HFFc6 (cell line): Measurements from ENCODE around the gene MEGF8. TPM values are rescaled to one million over a fixed set of nuclear protein-coding genes. Genes with fewer than 3 reads are reported as not detected.
"Not testable (repeated sequence)": the region's sequence is repeated elsewhere in the genome, so short reads cannot be mapped to it uniquely, and the experiment has no call there.

Experiments
- DNase-seq: peaks from one replicate; pipeline ENCODE4 v3.0.0-alpha.2; 2018
- H3K27ac Mint-ChIP-seq: 2 replicates; pipeline ENCODE4 v1.8.0; 2020; ENCODE audit warnings: mild to moderate bottlenecking, mixed read lengths
- H3K27me3 Mint-ChIP-seq: 2 replicates; pipeline ENCODE4 v1.8.0; 2021; ENCODE audit warnings: mild to moderate bottlenecking, moderate library complexity, mixed read lengths; ENCODE audit not compliant: insufficient read depth
- H3K36me3 Mint-ChIP-seq: 2 replicates; pipeline ENCODE4 v1.8.0; 2021; ENCODE audit warnings: low read depth, mixed read lengths
- H3K4me1 Mint-ChIP-seq: 2 replicates; pipeline ENCODE4 v1.8.0; 2020; ENCODE audit warnings: low read depth, mixed read lengths
- H3K4me3 Mint-ChIP-seq: 2 replicates; pipeline ENCODE4 v1.8.0; 2020; ENCODE audit warnings: mild to moderate bottlenecking, moderate library complexity, mixed read lengths
- H3K9me3 Mint-ChIP-seq: 2 replicates; pipeline ENCODE4 v1.8.0; 2020; ENCODE audit warnings: mild to moderate bottlenecking, mixed read lengths
- total RNA-seq, 6 experiments: library from RNA; stranded (reverse); fragmentation: NEBNext Ultra II Directional; extraction: Animal tissue kit (Norgen Biotek cat#: 25700); gene quantifications; 2 replicates in 1 of 6; 3 replicates in 5 of 6; pipeline ENCODE4 v1.2.3, GENCODE V29; 2021
- TF ChIP-seq, protein P1 (sequence below): fragments of 200-600 bp; sonication (generic); IDR thresholded peaks from 2 replicates; pipeline ENCODE4 v1.5.0; 2021; ENCODE audit warnings: antibody characterized with exemption, mild to moderate bottlenecking

MEGF8 gene
- total RNA-seq, 6 experiments from 2014 or later: 17.7 to 23.6 (median 18.8) TPM

DNA sequence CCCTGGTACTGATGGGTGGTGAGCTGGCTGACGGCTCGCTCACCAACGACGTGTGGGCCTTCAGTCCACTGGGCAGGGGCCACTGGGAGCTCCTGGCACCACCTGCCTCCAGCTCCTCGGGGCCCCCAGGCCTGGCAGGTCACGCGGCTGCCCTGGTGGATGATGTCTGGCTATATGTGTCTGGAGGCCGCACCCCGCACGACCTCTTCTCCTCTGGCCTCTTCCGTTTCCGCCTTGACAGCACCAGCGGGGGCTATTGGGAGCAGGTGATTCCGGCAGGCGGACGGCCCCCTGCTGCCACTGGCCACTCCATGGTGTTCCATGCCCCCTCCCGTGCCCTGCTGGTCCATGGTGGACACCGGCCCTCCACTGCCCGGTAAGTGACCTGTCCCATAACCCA is 10.5 kb downstream of the MEGF8 start:
- no peaks in the 10 kb centered on the region for H3K27me3 Mint-ChIP-seq
- H3K9me3 Mint-ChIP-seq: no peaks in the 10 kb centered on the region
- H3K36me3 Mint-ChIP-seq: peaks cover 4% of the 10 kb centered on the region; the same call in 1 of the 2 replicates
- no peak overlapping the region for H3K27ac Mint-ChIP-seq
- no peak for DNase-seq
- no peak overlapping the region for H3K4me3 Mint-ChIP-seq
- peaks cover 7% of the 10 kb centered on the region for H3K4me1 Mint-ChIP-seq
- TF ChIP-seq, protein P1, sequence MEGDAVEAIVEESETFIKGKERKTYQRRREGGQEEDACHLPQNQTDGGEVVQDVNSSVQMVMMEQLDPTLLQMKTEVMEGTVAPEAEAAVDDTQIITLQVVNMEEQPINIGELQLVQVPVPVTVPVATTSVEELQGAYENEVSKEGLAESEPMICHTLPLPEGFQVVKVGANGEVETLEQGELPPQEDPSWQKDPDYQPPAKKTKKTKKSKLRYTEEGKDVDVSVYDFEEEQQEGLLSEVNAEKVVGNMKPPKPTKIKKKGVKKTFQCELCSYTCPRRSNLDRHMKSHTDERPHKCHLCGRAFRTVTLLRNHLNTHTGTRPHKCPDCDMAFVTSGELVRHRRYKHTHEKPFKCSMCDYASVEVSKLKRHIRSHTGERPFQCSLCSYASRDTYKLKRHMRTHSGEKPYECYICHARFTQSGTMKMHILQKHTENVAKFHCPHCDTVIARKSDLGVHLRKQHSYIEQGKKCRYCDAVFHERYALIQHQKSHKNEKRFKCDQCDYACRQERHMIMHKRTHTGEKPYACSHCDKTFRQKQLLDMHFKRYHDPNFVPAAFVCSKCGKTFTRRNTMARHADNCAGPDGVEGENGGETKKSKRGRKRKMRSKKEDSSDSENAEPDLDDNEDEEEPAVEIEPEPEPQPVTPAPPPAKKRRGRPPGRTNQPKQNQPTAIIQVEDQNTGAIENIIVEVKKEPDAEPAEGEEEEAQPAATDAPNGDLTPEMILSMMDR: no peak

DNA sequence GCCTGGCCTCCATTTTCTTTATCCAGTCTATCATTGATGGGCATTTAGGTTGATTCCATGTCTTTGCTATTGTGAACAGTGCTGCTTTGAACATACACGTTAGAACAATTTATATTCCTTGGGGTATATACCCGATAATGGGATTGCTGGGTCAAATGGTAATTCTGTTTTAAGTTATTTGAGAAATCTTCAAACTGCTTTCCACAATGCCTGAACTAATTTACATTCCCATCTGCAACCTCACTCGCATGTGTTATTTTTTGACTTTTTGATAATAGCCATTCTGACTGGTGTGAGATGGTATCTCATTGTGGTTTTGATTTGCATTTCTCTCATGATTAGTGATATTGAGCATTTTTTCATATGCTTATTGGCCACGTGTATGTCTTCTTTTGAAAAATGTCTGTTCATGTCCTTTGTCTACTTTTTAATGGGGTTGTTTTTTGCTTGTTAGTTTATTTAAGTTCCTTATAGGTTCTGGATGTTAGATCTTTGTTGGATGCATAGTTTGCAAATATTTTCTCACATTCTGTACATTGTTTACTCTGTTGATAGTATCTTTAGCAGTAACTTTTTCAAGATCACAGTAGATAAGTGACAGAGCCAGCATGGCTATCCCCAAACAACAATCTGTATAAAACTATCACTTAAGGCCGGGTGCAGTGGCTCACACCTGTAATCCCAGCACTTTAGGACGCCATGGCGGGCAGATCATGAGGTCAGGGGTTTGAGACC is 13.9 kb downstream of the MEGF8 start:
- 0 out of 2 replicates have a peak overlapping the region, but pooled peaks have one; percentile 1 for H3K27ac Mint-ChIP-seq
- not testable (repeated sequence) for H3K27me3 Mint-ChIP-seq, DNase-seq, H3K9me3 Mint-ChIP-seq, H3K4me3 Mint-ChIP-seq, H3K4me1 Mint-ChIP-seq, H3K36me3 Mint-ChIP-seq

DNA sequence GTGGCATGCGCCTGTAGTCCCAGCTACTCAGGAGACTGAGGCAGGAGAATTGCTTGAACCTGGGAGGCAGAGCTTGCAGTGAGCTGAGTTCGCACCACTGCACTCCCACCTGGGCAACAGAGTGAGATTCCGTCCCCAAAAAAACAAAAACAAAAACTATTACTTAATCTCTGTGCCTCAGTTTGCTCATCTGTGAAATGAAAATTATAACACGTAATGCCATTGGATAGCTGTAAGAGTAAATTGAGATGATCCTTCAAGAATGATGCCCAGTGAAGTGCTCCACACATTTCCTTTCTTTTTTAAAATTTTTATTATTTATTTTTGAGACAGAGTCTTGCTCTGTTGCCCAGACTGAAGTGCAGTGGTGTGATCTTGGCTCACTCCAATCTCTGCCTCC is 14.5 kb downstream of the MEGF8 start:
- not testable (repeated sequence) for H3K27me3 Mint-ChIP-seq, H3K9me3 Mint-ChIP-seq, H3K4me3 Mint-ChIP-seq, H3K27ac Mint-ChIP-seq, H3K36me3 Mint-ChIP-seq, H3K4me1 Mint-ChIP-seq, DNase-seq

DNA sequence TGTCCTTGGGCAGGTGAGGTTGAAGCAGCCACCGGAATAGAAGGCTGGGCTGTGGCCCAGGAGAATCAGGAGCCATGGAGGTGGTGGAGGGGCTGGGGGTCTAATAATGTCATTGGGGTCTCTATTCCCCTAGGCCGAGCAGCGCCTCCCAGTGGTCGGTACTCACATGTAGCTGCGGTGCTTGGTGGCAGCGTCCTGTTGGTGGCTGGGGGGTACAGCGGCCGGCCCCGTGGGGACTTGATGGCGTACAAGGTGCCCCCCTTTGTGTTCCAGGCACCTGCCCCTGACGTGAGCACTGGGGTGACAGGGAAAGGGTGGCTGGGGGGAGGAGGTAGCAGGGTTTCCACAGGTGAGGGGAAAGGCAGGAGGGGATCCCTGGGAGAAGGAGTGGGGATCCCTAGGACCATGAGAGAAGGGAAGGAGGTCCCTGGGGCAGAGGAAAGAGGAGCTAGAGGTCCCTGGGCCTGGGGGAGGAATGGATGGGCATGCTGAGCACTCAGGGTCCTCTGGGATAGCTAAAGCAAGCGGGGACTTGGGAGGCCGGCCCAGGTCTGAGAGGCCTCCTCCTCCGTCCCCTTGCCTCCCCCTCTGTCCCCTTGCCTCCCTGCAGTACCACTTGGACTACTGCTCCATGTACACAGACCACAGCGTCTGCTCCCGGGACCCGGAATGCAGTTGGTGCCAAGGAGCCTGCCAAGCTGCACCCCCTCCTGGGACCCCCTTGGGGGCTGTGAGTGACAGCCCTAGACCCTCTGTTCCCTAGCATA is 18.1 kb downstream of the MEGF8 start:
- H3K27ac Mint-ChIP-seq: no peak overlapping the region
- H3K36me3 Mint-ChIP-seq: peaks cover 11% of the 10 kb centered on the region; the same call in 1 of the 2 replicates
- no peaks in the 10 kb centered on the region for H3K9me3 Mint-ChIP-seq
- TF ChIP-seq, protein P1: peak; percentile 60
- peaks cover 7% of the 10 kb centered on the region for H3K4me1 Mint-ChIP-seq
- DNase-seq: no peak
- H3K4me3 Mint-ChIP-seq: no peak overlapping the region
- H3K27me3 Mint-ChIP-seq: no peaks in the 10 kb centered on the region; the same call in 1 of the 2 replicates

DNA sequence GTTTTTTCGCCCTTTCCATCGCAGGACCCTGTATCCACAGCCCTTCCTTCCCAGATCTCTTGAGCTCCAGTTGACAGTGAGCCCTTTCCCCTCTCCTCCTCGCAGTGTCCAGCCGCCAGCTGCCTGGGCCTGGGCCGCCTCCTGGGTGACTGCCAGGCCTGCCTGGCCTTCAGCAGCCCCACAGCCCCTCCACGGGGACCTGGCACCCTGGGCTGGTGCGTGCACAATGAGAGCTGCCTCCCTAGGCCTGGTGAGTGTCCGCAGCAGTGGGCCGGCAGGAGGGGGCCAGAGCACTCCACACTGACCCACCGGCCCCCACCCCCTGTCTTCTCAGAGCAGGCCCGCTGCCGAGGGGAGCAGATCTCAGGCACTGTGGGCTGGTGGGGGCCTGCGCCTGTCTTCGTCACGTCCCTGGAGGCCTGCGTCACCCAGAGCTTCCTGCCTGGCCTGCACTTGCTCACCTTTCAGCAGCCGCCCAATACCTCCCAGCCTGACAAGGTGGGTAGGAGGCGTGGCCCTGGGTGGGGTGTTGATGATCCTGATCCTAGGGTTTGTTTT is 19.0 kb downstream of the MEGF8 start:
- Mint-ChIP-seq H3K4me1 (peaks cover 3% of the 10 kb centered on the region), H3K9me3 (no peaks in the 10 kb centered on the region), H3K27ac (no peak overlapping the region), H3K4me3 (no peak overlapping the region), H3K27me3 (no peaks in the 10 kb centered on the region; the same call in 1 of the 2 replicates), H3K36me3 (peaks cover 9% of the 10 kb centered on the region; the same call in 1 of the 2 replicates)
- TF ChIP-seq, protein P1: no peak
- DNase-seq: no peak

DNA sequence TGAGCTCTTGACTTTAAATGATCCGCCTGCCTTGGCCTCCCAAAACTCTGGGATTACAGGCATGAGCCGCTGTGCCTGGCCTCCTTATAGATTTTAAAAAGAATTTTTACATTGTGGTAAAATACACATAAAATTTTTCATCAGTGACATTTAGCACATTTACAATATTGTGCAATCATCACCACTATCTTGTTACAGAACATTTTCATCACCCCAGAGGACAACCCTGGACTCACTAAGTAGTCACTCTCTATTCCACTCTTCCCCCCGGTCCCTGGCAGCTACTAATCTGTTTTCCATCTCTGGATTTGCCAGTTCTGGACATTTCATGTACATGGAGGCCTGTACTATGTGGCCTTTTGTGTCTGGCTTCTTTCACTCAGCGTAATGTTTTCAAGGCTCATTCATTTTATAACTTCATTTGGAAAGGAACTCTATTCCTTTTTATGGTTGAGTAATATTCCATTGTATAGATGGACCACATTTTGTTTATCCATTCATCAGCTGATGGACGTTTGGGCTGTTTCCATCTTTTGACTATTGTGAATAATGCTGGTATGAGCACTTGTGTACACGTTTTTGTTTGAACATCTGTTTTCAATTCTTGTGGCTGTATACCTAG is 19.9 kb downstream of the MEGF8 start:
- TF ChIP-seq, protein P1: no peak
- Mint-ChIP-seq H3K9me3 (no peaks in the 10 kb centered on the region), H3K4me3 (no peak overlapping the region), H3K36me3 (peaks cover 9% of the 10 kb centered on the region; the same call in 1 of the 2 replicates), H3K4me1 (no peaks in the 10 kb centered on the region; the same call in 1 of the 2 replicates), H3K27ac (no peak overlapping the region), H3K27me3 (no peaks in the 10 kb centered on the region; the same call in 1 of the 2 replicates)
- DNase-seq: no peak
